DND-41 (cell line): ENCODE measurements around the gene CACNA1S.

Experiments
- EZH2 ChIP-seq: IDR thresholded peaks from 3 replicates; pipeline ENCODE4 v1.6.1; 2012; ENCODE audit warnings: borderline replicate concordance, low read depth, mild to moderate bottlenecking, moderate library complexity, low read length, inconsistent platforms; ENCODE audit not compliant: severe bottlenecking
- TF ChIP-seq, protein P1 (sequence below): IDR thresholded peaks from 2 replicates; pipeline ENCODE4 v1.5.1; 2012; ENCODE audit warnings: borderline replicate concordance, low read length, moderate library complexity, mild to moderate bottlenecking; ENCODE audit not compliant: poor library complexity, severe bottlenecking; ENCODE audit errors: extremely low read depth

DNA sequence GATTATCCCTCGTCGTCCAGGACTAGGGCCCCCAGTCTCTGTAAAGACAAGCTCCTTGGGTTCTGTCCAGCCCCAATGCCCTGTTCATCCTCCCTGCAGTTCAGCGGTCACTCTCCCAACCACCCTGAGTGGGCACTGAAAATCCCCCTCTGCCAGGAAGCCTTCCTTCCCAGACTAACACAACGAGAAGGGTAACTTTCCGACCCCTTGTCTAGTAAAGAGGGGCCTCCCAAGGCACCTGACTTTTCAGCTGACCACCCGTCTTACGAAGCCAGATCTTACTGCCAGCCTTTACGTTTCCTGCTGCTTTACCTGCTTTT is 28.7 kb upstream of the CACNA1S start:
- TF ChIP-seq, protein P1, sequence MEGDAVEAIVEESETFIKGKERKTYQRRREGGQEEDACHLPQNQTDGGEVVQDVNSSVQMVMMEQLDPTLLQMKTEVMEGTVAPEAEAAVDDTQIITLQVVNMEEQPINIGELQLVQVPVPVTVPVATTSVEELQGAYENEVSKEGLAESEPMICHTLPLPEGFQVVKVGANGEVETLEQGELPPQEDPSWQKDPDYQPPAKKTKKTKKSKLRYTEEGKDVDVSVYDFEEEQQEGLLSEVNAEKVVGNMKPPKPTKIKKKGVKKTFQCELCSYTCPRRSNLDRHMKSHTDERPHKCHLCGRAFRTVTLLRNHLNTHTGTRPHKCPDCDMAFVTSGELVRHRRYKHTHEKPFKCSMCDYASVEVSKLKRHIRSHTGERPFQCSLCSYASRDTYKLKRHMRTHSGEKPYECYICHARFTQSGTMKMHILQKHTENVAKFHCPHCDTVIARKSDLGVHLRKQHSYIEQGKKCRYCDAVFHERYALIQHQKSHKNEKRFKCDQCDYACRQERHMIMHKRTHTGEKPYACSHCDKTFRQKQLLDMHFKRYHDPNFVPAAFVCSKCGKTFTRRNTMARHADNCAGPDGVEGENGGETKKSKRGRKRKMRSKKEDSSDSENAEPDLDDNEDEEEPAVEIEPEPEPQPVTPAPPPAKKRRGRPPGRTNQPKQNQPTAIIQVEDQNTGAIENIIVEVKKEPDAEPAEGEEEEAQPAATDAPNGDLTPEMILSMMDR, result no peak
- TF ChIP-seq EZH2, result no peak
